Measurements from ENCODE around the gene ELL. TPM values are rescaled to one million over a fixed set of nuclear protein-coding genes. Genes with fewer than 3 reads are reported as not detected.

Gene ELL
- polyA plus RNA-seq, 1 donor from 2014 or later, result 7.2 TPM

DNA sequence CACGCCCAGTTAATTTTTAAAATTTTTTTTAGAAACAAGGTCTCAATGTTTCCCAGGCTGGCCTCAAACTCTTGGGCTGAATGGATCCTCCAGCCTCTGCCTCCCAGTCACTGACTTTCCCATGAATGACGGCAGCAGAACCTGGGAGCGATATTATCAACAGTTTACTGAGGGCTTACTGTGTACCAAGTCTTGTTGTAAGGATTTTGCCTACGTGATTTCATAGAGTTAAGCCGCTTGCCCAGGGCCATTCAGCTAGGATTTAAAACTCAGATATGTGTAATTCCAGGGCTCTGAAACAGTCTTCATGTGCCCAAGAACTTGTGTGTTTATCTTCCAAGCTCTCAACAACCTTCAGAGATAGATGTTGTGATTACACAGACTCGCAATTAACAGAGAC, 29.8 kb upstream of the ELL start:
- Histone ChIP-seq H3F3A (ENCODE audit: insufficient read depth, low read length, poor library complexity, severe bottlenecking) (no peaks in the 10 kb centered on the region), H3K27me3 (ENCODE audit: insufficient read depth, low read depth, low read length) (no peaks in the 10 kb centered on the region), H3K4me3 (ENCODE audit: low read length) (no peak overlapping the region), H3K79me2 (replicated peaks; ENCODE audit: insufficient read depth, low read length) (no peaks in the 10 kb centered on the region), H3K36me3 (ENCODE audit: insufficient read depth, low read length) (no peaks in the 10 kb centered on the region), H3K9me3 (ENCODE audit: low read length) (no peaks in the 10 kb centered on the region), H4K20me1 (ENCODE audit: insufficient read depth) (no peaks in the 10 kb centered on the region), H3K9ac (ENCODE audit: low read length) (no peak overlapping the region), H2AFZ (ENCODE audit: low read depth, low read length) (no peak overlapping the region), H3K9me2 (ENCODE audit: insufficient read depth, low read length) (no peaks in the 10 kb centered on the region), H3K4me2 (ENCODE audit: low read length) (no peak overlapping the region), H3K27ac (ENCODE audit: low read length) (no peak overlapping the region)
- TF ChIP-seq, protein P1, sequence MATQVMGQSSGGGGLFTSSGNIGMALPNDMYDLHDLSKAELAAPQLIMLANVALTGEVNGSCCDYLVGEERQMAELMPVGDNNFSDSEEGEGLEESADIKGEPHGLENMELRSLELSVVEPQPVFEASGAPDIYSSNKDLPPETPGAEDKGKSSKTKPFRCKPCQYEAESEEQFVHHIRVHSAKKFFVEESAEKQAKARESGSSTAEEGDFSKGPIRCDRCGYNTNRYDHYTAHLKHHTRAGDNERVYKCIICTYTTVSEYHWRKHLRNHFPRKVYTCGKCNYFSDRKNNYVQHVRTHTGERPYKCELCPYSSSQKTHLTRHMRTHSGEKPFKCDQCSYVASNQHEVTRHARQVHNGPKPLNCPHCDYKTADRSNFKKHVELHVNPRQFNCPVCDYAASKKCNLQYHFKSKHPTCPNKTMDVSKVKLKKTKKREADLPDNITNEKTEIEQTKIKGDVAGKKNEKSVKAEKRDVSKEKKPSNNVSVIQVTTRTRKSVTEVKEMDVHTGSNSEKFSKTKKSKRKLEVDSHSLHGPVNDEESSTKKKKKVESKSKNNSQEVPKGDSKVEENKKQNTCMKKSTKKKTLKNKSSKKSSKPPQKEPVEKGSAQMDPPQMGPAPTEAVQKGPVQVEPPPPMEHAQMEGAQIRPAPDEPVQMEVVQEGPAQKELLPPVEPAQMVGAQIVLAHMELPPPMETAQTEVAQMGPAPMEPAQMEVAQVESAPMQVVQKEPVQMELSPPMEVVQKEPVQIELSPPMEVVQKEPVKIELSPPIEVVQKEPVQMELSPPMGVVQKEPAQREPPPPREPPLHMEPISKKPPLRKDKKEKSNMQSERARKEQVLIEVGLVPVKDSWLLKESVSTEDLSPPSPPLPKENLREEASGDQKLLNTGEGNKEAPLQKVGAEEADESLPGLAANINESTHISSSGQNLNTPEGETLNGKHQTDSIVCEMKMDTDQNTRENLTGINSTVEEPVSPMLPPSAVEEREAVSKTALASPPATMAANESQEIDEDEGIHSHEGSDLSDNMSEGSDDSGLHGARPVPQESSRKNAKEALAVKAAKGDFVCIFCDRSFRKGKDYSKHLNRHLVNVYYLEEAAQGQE (IDR thresholded peaks at IDR 0.05; ENCODE audit: borderline replicate concordance), result no peak
- TF ChIP-seq MXI1 (conservative IDR thresholded peaks at IDR 0.05; ENCODE audit: poor library complexity, severe bottlenecking) (no peak), SMC3 (conservative IDR thresholded peaks at IDR 0.05; ENCODE audit: poor library complexity) (no peak), TAF1 (IDR thresholded peaks at IDR 0.05; ENCODE audit: low read depth) (no peak), RAD21 (conservative IDR thresholded peaks at IDR 0.05) (no peak)

DNA sequence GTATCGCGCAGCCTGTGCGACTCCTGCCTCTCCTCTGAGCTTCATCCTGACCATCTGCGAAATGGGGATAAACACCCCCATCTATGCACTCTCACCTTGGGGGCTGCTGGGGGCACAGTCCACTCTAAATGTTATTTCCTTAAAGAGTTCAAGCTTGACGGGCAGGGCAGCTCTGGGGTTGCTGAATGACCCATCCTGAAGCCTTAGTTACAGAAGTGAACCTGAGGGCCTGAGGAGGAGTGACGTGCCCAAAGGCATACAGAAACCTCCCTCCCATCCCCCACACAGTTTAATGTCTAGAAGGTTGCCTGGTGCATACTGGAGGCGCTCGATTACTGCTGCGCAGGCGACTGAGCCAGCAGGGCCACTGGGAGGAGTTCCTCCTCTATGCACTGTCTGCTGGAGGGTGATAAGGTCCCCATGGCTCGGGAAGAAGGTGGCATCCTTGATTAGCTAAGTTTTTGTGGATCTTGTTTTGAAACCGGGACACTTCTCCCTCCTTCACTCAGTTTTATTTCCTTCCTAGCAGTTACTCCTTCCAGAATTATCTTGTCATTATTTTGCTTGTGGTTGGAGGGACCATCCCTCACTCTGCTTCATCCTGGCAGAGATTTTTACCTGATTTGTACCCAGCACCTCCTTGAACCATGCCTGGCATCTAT, 22.1 kb upstream of the ELL start:
- no peak overlapping the region for H2AFZ ChIP-seq (ENCODE audit: low read depth, low read length)
- no peak for TF ChIP-seq EP300 (conservative IDR thresholded peaks at IDR 0.05; ENCODE audit: poor library complexity, severe bottlenecking)
- TF ChIP-seq, protein P2, sequence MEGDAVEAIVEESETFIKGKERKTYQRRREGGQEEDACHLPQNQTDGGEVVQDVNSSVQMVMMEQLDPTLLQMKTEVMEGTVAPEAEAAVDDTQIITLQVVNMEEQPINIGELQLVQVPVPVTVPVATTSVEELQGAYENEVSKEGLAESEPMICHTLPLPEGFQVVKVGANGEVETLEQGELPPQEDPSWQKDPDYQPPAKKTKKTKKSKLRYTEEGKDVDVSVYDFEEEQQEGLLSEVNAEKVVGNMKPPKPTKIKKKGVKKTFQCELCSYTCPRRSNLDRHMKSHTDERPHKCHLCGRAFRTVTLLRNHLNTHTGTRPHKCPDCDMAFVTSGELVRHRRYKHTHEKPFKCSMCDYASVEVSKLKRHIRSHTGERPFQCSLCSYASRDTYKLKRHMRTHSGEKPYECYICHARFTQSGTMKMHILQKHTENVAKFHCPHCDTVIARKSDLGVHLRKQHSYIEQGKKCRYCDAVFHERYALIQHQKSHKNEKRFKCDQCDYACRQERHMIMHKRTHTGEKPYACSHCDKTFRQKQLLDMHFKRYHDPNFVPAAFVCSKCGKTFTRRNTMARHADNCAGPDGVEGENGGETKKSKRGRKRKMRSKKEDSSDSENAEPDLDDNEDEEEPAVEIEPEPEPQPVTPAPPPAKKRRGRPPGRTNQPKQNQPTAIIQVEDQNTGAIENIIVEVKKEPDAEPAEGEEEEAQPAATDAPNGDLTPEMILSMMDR (IDR thresholded peaks at IDR 0.05; ENCODE audit: poor library complexity, severe bottlenecking), result no peak
- TF ChIP-seq MXI1 (conservative IDR thresholded peaks at IDR 0.05; ENCODE audit: poor library complexity, severe bottlenecking), result no peak
- TF ChIP-seq TAF1 (IDR thresholded peaks at IDR 0.05; ENCODE audit: low read depth), result no peak
- no peak for TF ChIP-seq POLR2AphosphoS5 (IDR thresholded peaks at IDR 0.05)
- H3K9me3 ChIP-seq (ENCODE audit: low read length), result no peaks in the 10 kb centered on the region
- H3K4me3 ChIP-seq (ENCODE audit: low read length), result peak overlapping the region; percentile 49
- no peak overlapping the region for H3K9ac ChIP-seq (ENCODE audit: low read length)
- H3K36me3 ChIP-seq (ENCODE audit: insufficient read depth, low read length), result no peaks in the 10 kb centered on the region
- H3K4me2 ChIP-seq (ENCODE audit: low read length), result no peak overlapping the region
- no peaks in the 10 kb centered on the region for H3K9me2 ChIP-seq (ENCODE audit: insufficient read depth, low read length)
- no peaks in the 10 kb centered on the region for H3F3A ChIP-seq (ENCODE audit: insufficient read depth, low read length, poor library complexity, severe bottlenecking)
- no peak overlapping the region for H3K27ac ChIP-seq (ENCODE audit: low read length)
- H4K20me1 ChIP-seq (ENCODE audit: insufficient read depth), result no peaks in the 10 kb centered on the region
- no peaks in the 10 kb centered on the region for H3K27me3 ChIP-seq (ENCODE audit: insufficient read depth, low read depth, low read length)
- H3K79me2 ChIP-seq (replicated peaks; ENCODE audit: insufficient read depth, low read length), result no peaks in the 10 kb centered on the region
